Endothelial cell (in vitro differentiated cells): Measurements from ENCODE around the gene SCAPER. TPM values are rescaled to one million over a fixed set of nuclear protein-coding genes. Genes with fewer than 3 reads are reported as not detected.

Experiments used
- DNase-seq: peaks from one replicate; pipeline ENCODE4 v3.0.0; 2021; ENCODE audit warnings: low spot score
- H3K27ac Mint-ChIP-seq: one replicate; pipeline ENCODE4 v1.8.0; 2021; ENCODE audit warnings: mixed read lengths, inconsistent platforms; ENCODE audit not compliant: unreplicated experiment
- H3K27me3 Mint-ChIP-seq: one replicate; pipeline ENCODE4 v1.8.0; 2021; ENCODE audit warnings: mild to moderate bottlenecking, moderate library complexity, mixed read lengths, inconsistent platforms; ENCODE audit not compliant: unreplicated experiment
- H3K36me3 Mint-ChIP-seq: one replicate; pipeline ENCODE4 v1.8.0; 2021; ENCODE audit warnings: mild to moderate bottlenecking, low read depth, mixed read lengths, inconsistent platforms; ENCODE audit not compliant: unreplicated experiment
- H3K4me1 Mint-ChIP-seq: one replicate; pipeline ENCODE4 v1.8.0; 2021; ENCODE audit warnings: mild to moderate bottlenecking, mixed read lengths, inconsistent platforms; ENCODE audit not compliant: unreplicated experiment
- H3K4me3 Mint-ChIP-seq: one replicate; pipeline ENCODE4 v1.8.0; 2021; ENCODE audit warnings: mild to moderate bottlenecking, mixed read lengths, inconsistent platforms; ENCODE audit not compliant: unreplicated experiment
- H3K9me3 Mint-ChIP-seq: one replicate; pipeline ENCODE4 v1.8.0; 2021; ENCODE audit warnings: mixed read lengths, inconsistent platforms; ENCODE audit not compliant: unreplicated experiment
- total RNA-seq: library from RNA; stranded (reverse); fragmentation: NEBNext Ultra II Directional; extraction: Animal tissue kit (Norgen Biotek cat#: 25700); gene quantifications from one replicate; pipeline ENCODE4 v1.2.1, GENCODE V29; 2021; ENCODE audit not compliant: unreplicated experiment
- TF ChIP-seq, protein P1 (sequence below): fragments of 200-600 bp; sonication (generic); IDR thresholded peaks from one replicate; pipeline ENCODE4 v1.5.0; 2021; ENCODE audit warnings: antibody characterized with exemption; ENCODE audit not compliant: unreplicated experiment

SCAPER gene
- total RNA-seq, 1 donor from 2014 or later = 18.1 TPM

DNA sequence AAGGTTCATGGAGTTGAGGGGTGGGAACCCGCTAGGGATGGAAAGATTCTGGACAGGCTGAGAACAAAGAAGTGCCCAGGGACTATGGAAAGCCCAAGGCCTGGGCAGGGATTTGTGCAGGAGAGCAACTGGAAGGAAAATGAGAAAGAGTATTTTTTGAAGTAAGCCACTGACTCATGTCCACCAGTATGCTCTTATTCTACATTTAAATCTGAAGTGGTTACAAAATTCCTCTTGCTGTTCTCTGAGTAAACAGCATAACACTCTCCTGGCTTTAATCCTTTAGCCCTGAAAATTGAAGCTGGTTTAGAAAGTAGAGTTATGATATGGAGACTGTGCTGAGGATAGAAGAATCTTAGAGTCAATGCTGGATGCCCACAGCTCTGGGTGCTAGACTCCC, 403.4 kb downstream of the SCAPER start:
- TF ChIP-seq, protein P1, sequence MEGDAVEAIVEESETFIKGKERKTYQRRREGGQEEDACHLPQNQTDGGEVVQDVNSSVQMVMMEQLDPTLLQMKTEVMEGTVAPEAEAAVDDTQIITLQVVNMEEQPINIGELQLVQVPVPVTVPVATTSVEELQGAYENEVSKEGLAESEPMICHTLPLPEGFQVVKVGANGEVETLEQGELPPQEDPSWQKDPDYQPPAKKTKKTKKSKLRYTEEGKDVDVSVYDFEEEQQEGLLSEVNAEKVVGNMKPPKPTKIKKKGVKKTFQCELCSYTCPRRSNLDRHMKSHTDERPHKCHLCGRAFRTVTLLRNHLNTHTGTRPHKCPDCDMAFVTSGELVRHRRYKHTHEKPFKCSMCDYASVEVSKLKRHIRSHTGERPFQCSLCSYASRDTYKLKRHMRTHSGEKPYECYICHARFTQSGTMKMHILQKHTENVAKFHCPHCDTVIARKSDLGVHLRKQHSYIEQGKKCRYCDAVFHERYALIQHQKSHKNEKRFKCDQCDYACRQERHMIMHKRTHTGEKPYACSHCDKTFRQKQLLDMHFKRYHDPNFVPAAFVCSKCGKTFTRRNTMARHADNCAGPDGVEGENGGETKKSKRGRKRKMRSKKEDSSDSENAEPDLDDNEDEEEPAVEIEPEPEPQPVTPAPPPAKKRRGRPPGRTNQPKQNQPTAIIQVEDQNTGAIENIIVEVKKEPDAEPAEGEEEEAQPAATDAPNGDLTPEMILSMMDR = no peak
- Mint-ChIP-seq H3K27ac (peak overlapping the region; percentile 42), H3K9me3 (no peaks in the 10 kb centered on the region), H3K36me3 (no peaks in the 10 kb centered on the region), H3K27me3 (peaks cover 4% of the 10 kb centered on the region), H3K4me3 (no peak overlapping the region), H3K4me1 (peaks cover 25% of the 10 kb centered on the region)
- no peak for DNase-seq

DNA sequence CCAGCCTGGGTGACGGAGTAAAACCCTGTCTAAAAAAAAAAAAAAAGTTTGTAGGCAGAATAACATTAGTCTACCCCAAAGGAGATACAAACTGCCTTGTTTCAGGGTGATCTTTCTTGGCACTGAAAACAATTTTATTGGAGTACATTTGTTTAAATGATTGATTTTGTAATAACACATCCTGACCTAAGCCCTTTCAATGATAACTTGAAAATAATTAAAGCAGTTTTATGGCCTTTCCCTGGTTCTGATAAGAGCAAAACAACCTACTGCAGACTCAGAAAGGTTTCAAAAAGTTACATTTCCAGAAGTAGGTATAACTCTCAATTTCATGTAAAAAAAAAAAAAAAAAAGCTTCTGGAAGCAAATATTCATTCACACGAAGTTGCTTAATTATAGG, 404.1 kb downstream of the SCAPER start:
- no peaks in the 10 kb centered on the region for H3K9me3 Mint-ChIP-seq
- no peak for DNase-seq
- H3K4me3 Mint-ChIP-seq = no peak overlapping the region
- TF ChIP-seq, protein P1 = no peak
- H3K27ac Mint-ChIP-seq = no peak overlapping the region
- no peaks in the 10 kb centered on the region for H3K36me3 Mint-ChIP-seq
- H3K27me3 Mint-ChIP-seq = peaks cover 4% of the 10 kb centered on the region
- peaks cover 25% of the 10 kb centered on the region for H3K4me1 Mint-ChIP-seq

DNA sequence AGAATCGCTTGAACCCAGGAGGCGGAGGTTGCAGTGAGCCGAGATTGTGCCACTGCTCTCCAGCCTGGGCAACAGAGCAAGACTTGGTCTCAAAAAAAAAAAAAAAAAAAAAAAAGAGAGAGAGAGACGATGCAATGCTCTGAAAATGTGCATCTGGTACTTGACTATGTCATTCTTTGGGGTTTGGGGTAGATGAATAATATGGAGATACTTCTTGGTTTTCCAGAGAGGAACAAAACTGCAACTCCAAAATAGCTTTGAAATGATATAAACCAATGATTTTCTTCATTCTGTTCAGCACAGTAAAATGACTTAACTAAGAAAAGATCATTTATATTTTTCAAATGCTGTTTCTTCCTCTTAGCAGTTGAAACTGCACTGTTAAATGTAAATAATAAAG, 409.7 kb downstream of the SCAPER start:
- H3K27ac Mint-ChIP-seq = no peak overlapping the region
- TF ChIP-seq, protein P1 = no peak
- H3K4me3 Mint-ChIP-seq = no peak overlapping the region
- H3K27me3 Mint-ChIP-seq = peaks cover 2% of the 10 kb centered on the region
- H3K4me1 Mint-ChIP-seq = no peaks in the 10 kb centered on the region
- no peaks in the 10 kb centered on the region for H3K36me3 Mint-ChIP-seq
- no peaks in the 10 kb centered on the region for H3K9me3 Mint-ChIP-seq
- no peak for DNase-seq

DNA sequence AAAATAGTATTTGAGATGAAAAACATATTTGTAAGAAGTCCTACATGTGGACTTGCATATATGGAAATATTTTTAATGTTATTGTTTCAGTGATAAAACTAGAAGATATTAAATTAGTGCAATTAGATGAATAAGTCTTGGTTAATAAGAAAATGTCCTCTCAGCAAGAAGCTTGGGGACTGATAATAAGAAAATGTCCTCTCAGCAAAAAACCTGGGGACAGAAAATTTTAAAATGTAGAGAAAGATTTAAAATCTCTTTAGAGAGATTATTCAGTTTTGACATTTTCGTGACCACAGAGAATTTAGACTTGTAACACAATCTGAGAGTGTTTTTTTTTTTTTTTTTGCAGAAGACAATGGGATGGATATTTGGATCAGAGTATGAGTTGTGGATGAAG, 412.6 kb downstream of the SCAPER start:
- TF ChIP-seq, protein P1 = no peak
- no peak overlapping the region for H3K4me3 Mint-ChIP-seq
- H3K27ac Mint-ChIP-seq = no peak overlapping the region
- H3K36me3 Mint-ChIP-seq = no peaks in the 10 kb centered on the region
- peaks cover 2% of the 10 kb centered on the region for H3K27me3 Mint-ChIP-seq
- no peak for DNase-seq
- H3K4me1 Mint-ChIP-seq = no peaks in the 10 kb centered on the region
- no peaks in the 10 kb centered on the region for H3K9me3 Mint-ChIP-seq

DNA sequence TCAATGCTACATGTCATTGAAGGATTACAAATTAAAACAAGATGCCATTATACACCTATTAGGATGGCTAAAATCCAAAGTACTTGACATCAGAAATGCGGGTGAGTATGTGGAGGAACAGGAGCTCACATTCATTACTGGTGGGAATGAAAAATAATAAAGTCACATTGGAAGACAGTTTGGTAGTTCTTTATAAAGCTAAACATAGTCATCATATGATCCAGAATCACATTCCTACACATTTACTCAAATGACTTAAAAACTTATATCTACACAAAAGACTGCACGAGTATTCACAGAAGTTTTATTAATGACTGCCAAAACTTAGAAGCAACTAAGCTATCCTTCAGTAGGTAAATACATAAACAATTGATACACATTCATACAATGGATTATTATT, 421.4 kb downstream of the SCAPER start:
- no peaks in the 10 kb centered on the region for H3K4me1 Mint-ChIP-seq
- no peak overlapping the region for H3K4me3 Mint-ChIP-seq
- no peaks in the 10 kb centered on the region for H3K36me3 Mint-ChIP-seq
- TF ChIP-seq, protein P1 = no peak
- H3K27ac Mint-ChIP-seq = no peak overlapping the region
- no peak for DNase-seq
- no peaks in the 10 kb centered on the region for H3K27me3 Mint-ChIP-seq
- H3K9me3 Mint-ChIP-seq = no peaks in the 10 kb centered on the region
